Skin epidermis (tissue), 12 donors: Measurements from ENCODE around the gene HEPN1.

ENCODE experiments used
- H3K27ac ChIP-seq, 21 experiments: fragments of 200-600 bp; sonication (generic) in 11 of 21; one replicate each; pipeline ENCODE4 v1.5.0; 2020; ENCODE audit warnings: mild to moderate bottlenecking in 3 of 21, inconsistent platforms in 2 of 21, moderate library complexity in 2 of 21
- H3K4me3 ChIP-seq, 7 experiments: fragments of 200-600 bp; sonication (generic) in 2 of 7; one replicate each; pipeline ENCODE4 v1.5.0; 2020; ENCODE audit warnings: inconsistent platforms in 2 of 7, mild to moderate bottlenecking in 2 of 7, moderate library complexity in 1 of 7

The HEPN1 gene

DNA sequence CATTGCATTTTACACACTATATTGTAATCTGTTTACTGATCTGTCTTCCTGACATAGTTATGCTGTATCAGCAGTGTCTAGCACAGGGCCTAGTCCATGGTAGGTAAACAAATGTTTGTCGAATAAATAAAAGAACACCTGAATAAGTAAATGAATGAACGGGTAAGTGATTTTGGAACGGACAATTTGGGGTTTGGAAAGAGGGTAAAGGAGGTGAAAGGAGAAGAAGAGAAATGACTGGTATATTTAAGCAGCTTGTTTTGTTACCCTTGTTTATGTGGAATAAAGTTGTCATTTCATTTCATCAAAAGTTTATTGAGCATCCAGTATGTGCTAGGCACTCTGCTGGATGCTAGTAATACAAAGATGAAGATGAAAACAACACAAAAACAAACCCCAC lies at the start of gene HEPN1:
Gene HEPN1 (plus strand): TSS at position 301 of the 400 bp plus-strand sequence.
- Histone ChIP-seq H3K4me3 (no peak within 1 kb of the TSS), H3K27ac (no peak within 1 kb of the TSS)

DNA sequence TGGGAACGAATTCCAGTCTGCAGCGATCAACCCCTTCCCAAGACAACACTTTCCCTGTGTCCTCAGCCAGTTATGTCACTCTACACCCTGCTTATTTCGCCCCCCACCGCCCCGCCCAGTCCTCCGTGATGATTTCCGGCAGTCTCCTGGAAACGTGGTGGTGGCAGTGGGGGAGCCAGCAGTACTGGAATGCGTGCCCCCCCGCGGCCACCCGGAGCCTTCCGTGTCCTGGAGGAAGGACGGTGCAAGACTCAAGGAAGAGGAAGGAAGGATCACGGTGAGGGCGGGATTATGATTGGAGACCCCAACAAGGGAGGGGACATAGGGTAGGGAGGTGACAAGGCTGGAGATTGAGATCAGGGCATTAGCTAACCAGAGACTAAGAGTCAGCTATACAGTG lies 49.7 kb upstream of the HEPN1 start:
- no peak overlapping the region for H3K4me3 ChIP-seq
- H3K27ac ChIP-seq, result no peak overlapping the region

DNA sequence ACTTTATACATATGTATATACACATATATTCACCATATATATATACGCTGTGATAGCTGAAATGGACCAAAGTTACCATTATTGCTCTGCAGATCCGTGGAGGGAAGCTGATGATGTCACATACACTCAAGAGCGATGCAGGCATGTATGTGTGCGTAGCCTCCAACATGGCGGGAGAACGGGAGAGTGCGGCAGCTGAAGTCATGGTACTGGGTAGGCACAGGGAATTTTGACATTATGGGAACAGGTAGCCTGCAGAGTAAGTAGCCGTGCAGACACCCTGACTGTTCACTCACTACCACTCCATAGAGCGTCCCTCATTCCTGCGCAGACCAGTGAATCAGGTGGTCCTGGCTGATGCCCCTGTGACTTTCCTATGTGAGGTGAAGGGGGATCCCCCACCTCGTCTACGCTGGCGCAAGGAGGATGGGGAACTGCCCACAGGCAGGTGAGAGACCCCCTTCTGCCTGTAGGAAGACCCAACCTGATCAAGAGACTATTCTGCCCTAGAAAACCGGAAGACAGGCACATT lies 49.1 kb upstream of the HEPN1 start:
- H3K27ac ChIP-seq, result no peak overlapping the region

DNA sequence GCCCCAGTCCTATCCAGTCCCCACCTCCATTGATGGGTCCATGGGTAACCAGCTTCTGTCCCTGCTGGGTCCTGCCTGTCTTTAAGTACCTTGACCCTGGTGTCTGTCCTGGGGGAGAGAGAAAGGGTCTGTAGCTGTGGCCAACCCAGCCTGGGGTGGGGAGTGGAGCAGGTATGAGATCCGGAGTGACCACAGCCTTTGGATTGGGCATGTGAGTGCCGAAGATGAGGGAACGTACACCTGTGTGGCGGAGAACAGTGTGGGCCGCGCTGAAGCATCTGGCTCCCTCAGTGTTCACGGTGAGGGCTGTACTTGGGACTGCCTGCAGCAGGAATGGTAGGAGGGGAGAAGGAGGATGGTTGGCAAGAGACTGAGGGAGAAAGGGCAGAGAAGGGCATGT lies 48.6 kb upstream of the HEPN1 start:
- Histone ChIP-seq H3K27ac (no peak overlapping the region), H3K4me3 (no peak overlapping the region)

More for the DNA sequence above, 49.1 kb upstream of the HEPN1 start:
- no peak overlapping the region for H3K4me3 ChIP-seq

DNA sequence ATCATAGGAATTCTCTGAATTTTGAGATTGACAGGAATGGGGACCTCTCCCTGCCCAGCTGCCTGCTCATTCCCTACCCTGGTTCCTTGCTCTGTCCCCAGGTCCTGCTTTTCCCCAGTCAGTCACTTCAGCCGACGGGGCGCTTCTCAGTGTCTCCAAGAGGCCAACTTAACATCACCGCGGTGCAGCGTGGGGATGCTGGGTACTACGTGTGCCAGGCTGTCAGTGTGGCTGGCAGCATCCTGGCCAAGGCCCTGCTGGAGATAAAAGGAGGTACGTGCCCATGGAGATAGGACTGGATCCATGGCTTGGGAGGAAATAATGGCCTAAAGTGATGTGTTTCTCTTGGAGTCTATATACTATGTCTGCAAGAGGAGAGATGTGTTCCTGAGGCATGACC lies 46.8 kb upstream of the HEPN1 start:
- Histone ChIP-seq H3K27ac (no peak overlapping the region), H3K4me3 (no peak overlapping the region)

DNA sequence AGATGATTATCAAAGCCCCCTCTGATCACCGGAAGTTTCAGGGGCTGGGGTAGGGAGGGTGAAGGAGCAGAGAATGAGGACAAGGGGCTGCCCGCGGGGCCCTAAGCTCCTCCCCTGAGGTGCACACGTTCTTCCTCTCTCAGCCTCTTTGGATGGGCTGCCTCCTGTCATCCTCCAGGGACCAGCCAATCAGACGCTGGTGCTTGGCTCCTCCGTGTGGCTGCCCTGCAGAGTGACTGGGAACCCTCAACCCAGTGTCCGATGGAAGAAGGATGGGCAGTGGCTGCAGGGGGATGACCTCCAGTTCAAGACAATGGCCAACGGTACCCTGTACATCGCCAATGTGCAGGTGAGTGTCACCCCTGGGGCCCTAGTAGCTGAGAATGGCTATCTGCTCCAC lies 46.3 kb upstream of the HEPN1 start:
- H3K27ac ChIP-seq, result no peak overlapping the region
- H3K4me3 ChIP-seq, result no peak overlapping the region

DNA sequence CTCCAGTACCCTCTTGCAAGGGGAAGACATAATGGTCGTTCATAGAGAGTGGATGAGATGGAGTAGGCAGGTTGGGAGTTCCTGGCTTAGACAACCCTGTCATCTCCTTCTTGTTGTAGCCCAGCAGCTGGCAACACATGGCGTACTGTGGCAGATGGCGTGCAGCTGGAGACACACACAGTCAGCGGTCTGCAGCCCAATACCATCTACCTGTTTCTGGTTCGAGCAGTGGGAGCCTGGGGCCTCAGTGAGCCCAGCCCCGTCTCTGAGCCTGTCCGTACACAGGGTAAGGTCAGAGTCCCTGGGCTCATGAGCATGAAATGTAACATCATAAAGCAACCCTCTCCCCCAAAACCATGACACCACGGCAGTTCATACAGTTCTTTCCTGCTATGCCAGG lies 45.1 kb upstream of the HEPN1 start:
- Histone ChIP-seq H3K4me3 (no peak overlapping the region), H3K27ac (no peak overlapping the region)

DNA sequence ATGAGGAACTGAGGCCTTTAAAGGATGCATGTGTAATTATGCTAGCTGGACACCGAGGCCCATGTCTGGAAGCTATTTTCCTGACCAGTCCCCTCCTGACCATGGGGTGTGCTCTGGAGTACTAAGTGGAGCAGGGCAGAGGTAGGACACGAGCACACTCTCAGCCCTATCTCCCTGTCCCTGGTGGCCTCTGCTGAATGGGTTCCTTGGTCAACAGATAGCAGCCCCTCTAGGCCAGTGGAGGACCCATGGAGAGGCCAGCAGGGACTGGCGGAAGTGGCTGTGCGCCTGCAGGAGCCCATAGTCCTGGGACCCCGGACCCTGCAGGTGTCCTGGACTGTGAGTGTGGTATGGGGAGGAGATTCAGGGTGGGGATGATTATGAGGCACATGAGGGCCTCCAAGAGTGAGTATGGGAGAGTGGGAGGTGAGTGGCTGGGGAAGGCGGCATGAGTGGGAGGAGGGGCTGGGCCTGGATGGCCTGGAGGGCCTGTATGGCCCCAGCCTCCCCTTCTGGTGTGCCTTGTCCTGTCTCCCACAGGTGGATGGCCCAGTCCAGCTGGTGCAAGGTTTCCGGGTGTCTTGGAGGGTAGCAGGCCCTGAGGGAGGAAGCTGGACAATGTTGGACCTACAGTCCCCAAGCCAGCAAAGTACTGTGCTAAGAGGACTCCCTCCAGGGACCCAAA lies 44.3 kb upstream of the HEPN1 start:
- Histone ChIP-seq H3K4me3 (no peak overlapping the region), H3K27ac (no peak overlapping the region)

DNA sequence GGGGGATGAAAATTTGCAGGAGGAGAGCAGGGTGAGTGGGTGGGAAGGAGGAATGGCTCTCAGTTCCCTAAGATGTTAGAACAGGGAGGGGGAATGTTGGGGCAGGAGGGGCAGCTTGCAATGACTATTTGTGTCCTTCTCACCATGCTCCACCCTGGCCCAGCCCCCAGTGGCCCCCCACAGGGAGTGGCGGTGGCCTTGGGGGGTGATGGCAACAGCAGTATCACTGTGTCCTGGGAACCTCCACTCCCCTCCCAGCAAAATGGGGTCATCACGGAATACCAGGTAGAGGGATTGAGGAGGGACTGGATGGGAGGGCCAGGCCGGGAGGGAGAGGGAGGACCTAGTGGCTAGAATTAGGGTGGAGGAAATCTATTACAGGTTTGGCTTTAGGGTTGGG lies 43.6 kb upstream of the HEPN1 start:
- H3K4me3 ChIP-seq, result peak overlapping the region in 1 of 7 experiments; percentile 51
- no peak overlapping the region for H3K27ac ChIP-seq

DNA sequence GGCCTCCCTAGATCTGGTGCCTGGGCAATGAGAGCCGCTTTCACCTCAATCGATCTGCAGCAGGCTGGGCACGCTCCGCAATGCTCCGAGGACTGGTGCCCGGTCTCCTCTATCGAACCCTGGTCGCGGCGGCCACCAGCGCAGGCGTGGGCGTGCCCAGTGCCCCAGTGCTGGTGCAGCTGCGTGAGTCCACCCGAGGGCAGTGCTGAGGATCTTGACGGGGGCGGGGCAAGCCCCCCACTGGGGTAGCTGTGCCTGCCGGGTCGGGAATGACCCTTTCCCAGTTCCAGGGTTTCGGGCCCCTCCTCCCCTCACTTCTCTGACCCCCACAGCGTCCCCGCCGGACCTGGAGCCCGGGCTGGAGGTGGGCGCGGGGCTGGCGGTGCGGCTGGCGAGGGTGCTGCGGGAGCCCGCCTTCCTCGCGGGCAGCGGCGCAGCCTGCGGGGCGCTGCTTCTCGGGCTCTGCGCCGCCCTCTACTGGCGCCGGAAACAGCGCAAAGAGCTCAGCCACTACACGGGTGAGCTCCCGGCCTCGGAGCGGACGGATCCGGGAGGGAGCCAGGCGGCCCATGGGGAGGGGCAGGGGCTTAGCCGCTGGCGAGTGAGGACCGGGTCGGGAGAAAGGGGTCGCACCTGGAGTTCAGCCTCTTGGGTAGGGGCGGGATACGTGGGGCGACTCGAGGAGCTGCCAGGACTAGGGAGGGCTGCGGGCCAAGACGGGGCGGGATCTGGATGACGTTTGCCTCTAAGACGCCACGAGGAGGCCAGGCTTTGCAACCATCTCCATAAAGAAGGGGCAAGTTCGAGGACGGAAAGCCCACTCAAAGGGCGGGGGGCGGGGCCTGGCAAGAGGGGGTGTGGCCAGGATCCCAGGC lies 42.9 kb upstream of the HEPN1 start:
- peak overlapping the region; percentile 23 to 56 (median 48) for H3K4me3 ChIP-seq
- peak overlapping the region in 20 of 21 experiments; percentile 29 to 86 (median 81) for H3K27ac ChIP-seq

DNA sequence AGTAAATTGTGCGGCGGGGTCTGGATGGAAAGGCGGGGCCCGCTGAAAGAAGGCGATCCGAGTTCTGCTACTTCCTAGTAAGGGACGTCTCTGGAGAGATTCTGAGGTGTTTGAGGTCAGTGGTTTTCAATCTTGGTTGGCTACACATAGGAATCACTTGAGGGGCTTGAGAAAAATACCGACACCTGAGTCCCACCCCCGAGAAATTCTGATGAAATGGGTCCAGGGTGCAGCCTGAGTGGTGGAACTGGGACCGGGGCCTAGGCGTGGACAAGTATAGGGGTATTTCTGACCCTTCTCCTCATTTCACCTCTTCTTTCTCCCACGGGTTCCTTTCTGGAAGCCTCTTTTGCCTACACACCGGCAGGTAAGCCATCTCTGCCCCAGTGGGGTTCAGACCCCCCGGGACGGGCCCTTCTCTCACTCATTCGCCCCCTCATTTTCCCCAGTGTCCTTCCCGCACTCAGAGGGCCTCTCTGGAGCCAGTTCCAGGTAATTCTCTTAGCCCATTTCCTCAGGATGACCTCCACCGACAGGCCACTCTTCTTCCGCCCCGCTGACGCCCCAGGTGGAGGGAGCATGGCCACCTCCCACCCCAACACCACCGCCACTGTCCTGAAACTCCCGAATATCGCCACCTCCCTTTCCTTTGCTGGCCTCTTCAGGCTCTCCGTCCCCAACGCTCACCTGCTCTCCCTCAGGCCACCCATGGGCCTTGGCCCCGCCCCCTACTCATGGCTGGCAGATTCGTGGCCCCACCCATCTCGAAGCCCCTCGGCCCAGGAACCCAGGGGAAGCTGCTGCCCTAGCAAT lies 42.0 kb upstream of the HEPN1 start:
- H3K27ac ChIP-seq, result peak overlapping the region in 18 of 21 experiments; percentile 29 to 86 (median 81)

DNA sequence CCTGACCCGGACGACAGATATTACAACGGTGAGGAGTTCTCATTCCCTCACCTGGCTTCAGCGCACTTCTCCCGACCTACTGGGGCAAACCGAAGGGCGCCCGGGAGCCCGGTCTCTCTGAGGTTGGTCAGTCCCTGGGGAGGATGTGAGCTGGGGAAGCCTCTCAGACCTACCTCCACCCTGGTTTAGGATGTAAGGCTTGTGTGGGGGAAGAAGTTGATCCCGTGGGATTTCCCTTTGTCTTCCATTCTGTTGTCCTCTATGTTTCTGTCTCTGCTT lies 41.5 kb upstream of the HEPN1 start:
- H3K4me3 ChIP-seq, result peak overlapping the region in 4 of 7 experiments; percentile 46 to 51 (median 50)
- peak overlapping the region in 4 of 21 experiments; percentile 40 to 85 (median 68) for H3K27ac ChIP-seq

More for the DNA sequence above, 42.0 kb upstream of the HEPN1 start:
- peak overlapping the region; percentile 23 to 56 (median 48) for H3K4me3 ChIP-seq

DNA sequence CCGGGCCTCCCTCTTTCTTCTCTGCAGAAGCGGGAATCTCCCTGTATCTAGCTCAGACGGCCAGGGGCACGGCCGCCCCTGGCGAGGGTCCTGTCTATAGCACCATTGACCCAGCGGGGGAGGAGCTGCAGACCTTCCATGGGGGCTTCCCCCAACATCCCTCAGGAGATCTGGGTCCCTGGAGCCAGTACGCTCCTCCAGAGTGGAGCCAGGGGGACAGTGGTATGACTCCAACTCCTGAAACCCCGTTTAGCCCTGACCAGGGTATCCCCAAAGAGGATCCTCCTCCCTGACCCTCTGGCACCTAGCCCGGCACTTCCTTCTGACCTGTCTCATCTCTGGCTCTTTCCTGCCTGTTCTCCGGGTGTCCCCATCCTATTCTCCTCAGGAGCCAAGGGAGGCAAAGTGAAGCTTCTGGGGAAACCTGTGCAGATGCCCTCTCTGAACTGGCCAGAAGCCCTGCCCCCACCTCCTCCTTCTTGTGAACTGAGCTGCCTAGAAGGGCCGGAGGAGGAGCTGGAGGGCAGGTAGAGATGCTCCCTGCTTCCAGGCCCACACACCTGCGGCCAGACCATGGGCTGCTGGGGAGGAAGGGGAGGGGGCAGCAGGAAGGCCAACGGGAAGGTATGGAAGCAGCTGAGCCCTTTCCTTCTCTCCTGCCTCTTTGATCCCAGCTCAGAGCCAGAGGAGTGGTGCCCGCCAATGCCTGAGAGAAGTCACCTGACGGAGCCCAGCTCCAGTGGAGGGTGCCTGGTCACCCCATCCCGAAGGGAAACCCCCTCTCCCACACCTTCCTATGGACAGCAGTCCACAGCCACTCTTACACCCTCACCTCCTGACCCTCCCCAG lies 40.9 kb upstream of the HEPN1 start:
- H3K27ac ChIP-seq, result peak overlapping the region in 1 of 21 experiments; percentile 85
- peak overlapping the region in 1 of 7 experiments; percentile 51 for H3K4me3 ChIP-seq

DNA sequence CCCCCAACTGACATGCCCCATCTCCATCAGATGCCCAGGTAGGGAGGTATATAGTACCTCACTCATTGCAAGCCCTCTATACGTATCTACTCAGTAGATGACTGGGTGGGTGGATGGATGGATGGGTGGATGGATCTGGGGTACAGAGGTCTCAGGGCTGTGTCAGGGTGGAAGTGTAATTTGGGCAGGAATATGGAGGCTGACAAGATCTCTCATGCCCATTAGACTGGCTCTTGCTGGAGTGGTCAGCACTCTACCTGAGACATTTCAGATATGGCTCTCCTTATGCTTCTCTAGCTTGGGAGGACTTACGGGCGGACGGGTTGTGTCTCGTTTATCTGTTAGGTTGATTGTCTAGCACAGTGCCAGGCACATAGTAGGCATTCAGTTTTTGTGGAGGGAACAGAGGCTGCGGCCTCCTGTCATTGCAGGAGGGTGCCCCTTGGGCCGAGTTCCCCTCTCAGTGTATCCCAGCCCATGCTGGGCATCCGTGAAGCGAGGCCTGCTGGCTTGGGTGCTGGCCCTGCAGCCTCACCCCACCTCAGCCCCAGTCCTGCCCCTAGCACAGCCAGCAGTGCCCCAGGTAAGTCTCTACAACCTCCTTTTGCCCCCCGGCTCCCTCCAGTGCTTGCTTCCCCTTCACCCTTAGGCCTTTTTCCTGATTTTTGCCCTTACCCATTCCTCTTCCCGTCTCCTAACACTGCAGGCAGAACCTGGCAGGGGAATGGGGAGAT lies 40.1 kb upstream of the HEPN1 start:
- Histone ChIP-seq H3K27ac (no peak overlapping the region), H3K4me3 (no peak overlapping the region)

DNA sequence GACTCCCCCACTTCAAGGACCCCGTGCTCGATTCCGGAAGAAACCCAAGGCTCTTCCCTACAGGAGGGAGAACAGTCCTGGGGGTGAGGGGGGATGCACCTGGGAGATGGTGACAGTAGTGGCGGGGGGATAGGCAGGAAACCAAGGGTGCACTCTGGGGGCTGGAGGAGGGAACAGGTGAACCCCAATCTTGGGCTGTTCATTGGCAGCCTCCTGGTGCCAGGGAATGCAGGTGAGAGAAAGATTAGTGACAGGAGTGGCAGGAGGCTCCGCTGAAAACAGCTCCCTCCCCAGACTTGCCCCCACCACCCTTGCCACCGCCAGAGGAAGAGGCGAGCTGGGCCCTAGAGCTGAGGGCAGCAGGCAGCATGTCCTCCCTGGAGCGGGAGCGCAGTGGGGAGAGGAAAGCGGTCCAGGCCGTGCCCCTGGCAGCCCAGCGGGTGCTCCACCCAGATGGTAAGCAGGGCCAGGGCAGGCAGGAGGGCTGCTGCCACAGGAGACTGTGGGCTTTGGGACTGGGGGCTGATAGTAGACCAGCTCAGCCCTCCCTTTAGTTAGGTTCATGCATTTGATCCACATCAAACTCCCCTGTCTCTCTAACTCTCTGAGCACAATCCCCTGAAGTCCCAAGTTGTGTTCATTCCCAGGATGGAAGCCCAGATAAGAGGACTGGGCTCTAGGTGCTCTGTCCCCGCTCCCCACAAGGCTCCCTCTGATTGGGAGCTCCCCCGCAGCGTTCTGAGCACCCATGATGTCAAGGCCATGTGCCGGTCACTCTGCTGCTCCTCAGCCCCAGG lies 39.4 kb upstream of the HEPN1 start:
- H3K4me3 ChIP-seq, result no peak overlapping the region
- H3K27ac ChIP-seq, result no peak overlapping the region

DNA sequence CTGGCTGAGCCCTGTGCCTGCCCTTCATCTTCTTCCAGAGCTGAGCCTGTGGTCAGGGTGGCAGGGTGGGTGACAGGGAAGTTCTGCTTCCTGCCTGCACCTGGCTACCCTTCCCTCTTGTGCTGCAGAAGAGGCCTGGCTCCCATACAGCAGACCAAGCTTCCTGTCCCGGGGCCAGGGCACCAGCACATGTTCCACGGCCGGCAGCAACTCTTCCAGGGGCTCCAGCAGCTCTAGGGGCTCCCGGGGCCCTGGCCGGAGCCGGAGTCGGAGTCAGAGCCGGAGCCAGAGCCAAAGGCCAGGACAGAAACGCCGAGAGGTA lies 38.8 kb upstream of the HEPN1 start:
- H3K27ac ChIP-seq, result no peak overlapping the region
- no peak overlapping the region for H3K4me3 ChIP-seq

DNA sequence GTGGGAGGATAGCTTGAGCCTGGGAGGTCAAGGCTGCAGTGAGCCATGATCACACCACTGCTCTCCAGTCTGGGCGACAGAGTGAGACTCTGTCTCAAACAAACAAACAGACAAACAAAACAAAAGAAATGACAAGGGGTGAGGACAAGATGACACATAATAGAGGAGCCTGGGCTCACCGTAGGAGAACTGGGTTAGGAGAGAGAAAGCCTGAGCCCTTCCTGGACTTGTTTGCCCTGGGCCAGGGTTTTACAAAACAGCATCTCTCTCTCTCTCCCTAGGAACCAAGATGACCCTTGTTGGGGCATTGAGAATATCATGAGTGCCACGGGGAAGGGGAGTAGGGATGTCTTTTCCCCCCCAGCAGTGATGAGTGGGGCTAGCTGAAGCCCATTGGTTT lies 38.1 kb upstream of the HEPN1 start:
- H3K27ac ChIP-seq, result no peak overlapping the region
- H3K4me3 ChIP-seq, result no peak overlapping the region
